ENCODE data around the gene MEI1.

The MEI1 gene

DNA sequence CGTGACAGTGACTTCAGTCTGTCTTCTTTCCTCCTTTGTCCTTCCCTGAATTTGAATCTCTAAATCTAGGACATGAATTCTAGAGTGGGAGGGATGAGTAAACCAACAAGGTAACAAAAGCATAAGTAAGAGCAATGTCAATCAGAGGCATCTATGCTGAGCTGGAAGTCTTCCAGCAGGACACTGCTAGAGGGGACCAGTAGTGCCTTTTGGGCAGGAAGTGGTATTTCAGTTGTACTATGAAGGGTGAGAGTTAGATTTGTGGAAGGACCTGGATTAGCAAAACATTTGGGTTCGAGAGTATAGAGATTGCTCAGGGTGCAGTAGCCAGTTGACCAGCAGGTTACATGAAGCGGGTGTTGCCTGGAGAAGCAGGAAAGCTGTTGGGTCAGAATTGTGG is 40.3 kb downstream of the MEI1 start:
- Histone ChIP-seq H3K27ac (no peak overlapping the region), H3K4me1 (peaks cover 7% of the 10 kb centered on the region; the same call in 1 of the 2 replicates), H4K20me1 (no peaks in the 10 kb centered on the region), H3K9me3 (no peaks in the 10 kb centered on the region), H3K27me3 (no peaks in the 10 kb centered on the region), H3K9ac (no peak overlapping the region), H3K4me3 (no peak overlapping the region), H3K36me3 (no peaks in the 10 kb centered on the region), H3K4me2 (no peak overlapping the region)
- no peak for TF ChIP-seq Cebpa-rat (IDR thresholded peaks at IDR 0.05)

DNA sequence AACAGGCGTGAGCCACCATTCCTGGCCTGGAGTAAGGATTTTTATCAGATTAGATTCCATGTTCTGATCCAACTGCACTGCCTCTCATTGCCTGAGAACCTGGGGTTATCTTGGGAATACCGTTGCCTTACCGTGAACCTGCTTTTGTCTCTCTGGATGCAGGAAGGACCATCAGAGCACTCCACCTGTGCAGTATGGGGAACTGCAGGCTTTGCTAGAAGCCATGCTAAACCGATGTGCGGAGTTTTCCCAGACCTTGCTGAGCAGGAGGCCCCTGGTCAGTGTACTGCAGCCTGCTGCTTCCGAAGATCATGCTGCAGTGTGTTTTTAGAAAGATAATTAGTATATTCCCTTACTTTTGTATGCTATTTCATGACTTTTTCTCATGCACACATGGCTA is 43.6 kb downstream of the MEI1 start:
- no peak overlapping the region for H3K4me2 ChIP-seq
- no peak overlapping the region for H3K4me3 ChIP-seq
- H4K20me1 ChIP-seq = no peaks in the 10 kb centered on the region
- TF ChIP-seq Cebpa-rat (IDR thresholded peaks at IDR 0.05) = no peak
- no peaks in the 10 kb centered on the region for H3K9me3 ChIP-seq
- no peaks in the 10 kb centered on the region for H3K27me3 ChIP-seq
- no peak overlapping the region for H3K27ac ChIP-seq
- peaks cover 18% of the 10 kb centered on the region for H3K4me1 ChIP-seq
- no peaks in the 10 kb centered on the region for H3K36me3 ChIP-seq
- H3K9ac ChIP-seq = no peak overlapping the region

DNA sequence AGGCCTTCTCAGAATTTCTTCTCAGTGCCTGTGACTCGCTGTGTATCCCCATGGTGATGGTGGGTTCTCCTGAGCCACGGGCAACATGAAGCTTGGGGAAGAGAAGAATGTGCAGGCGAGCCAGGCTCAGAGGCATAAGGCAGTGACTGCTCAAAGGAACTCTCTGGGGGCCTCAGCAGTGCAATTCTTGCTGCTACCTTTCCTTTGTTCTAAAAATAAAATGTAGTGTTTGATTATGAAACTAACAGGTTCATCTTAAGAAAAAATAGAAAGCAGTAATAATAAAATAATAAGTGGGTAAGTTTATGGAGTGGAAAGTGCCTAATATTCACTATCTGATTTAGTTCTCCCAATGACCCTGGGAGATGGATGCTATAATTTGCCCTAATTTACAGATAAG is 46.7 kb downstream of the MEI1 start:
- no peak overlapping the region for H3K9ac ChIP-seq
- H3K9me3 ChIP-seq = no peaks in the 10 kb centered on the region
- H3K27ac ChIP-seq = no peak overlapping the region
- peaks cover 11% of the 10 kb centered on the region; the same call in 1 of the 2 replicates for H3K4me1 ChIP-seq
- H3K4me2 ChIP-seq = no peak overlapping the region
- no peaks in the 10 kb centered on the region for H3K27me3 ChIP-seq
- H3K4me3 ChIP-seq = no peak overlapping the region
- H4K20me1 ChIP-seq = no peaks in the 10 kb centered on the region
- no peaks in the 10 kb centered on the region for H3K36me3 ChIP-seq
- TF ChIP-seq Cebpa-rat (IDR thresholded peaks at IDR 0.05) = no peak

DNA sequence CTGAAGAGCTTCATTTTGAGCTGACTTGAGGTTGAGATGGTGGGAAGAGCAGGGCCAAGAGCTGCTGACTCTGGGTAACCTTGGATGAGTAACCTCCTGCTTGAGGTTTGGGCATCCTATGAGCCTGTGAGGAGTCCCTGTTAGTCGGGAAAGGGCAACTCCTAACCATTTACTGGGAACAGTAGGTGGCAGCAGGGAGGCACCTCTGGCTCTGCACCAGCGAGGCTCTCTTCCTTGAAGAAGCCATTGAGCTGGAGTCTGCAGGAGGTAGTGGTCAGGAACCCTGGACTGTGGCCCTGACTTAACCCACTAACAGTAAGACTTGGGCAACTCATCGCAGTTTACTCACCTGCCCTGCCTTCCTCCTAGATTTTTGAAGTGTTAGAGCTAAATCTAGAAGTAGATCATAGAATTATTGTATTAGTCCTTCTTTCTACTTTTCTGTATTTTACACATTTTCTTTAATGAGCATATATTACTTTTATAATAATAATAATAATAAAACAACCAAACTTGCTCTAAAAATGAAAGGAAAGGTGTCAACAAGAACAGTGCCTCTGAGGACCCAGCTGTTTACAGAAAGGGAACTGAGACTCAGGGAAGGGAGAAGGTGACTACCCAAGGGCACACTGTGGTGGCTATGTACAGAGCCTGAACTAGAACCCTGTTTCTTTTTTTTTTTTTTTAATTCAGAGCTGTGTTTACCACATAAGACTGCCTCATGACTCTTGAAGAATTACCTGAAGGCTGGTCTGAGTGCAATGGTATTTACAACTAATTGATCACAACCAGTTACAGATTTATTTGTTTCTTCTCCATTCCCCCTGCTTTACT is 47.5 kb downstream of the MEI1 start:
- H4K20me1 ChIP-seq = no peaks in the 10 kb centered on the region
- H3K9me3 ChIP-seq = no peaks in the 10 kb centered on the region
- H3K27me3 ChIP-seq = no peaks in the 10 kb centered on the region
- H3K36me3 ChIP-seq = no peaks in the 10 kb centered on the region
- H3K4me1 ChIP-seq = peaks cover 11% of the 10 kb centered on the region; the same call in 1 of the 2 replicates
- no peak overlapping the region for H3K4me3 ChIP-seq
- H3K9ac ChIP-seq = no peak overlapping the region
- H3K27ac ChIP-seq = no peak overlapping the region
- TF ChIP-seq Cebpa-rat (IDR thresholded peaks at IDR 0.05) = no peak
- H3K4me2 ChIP-seq = no peak overlapping the region

DNA sequence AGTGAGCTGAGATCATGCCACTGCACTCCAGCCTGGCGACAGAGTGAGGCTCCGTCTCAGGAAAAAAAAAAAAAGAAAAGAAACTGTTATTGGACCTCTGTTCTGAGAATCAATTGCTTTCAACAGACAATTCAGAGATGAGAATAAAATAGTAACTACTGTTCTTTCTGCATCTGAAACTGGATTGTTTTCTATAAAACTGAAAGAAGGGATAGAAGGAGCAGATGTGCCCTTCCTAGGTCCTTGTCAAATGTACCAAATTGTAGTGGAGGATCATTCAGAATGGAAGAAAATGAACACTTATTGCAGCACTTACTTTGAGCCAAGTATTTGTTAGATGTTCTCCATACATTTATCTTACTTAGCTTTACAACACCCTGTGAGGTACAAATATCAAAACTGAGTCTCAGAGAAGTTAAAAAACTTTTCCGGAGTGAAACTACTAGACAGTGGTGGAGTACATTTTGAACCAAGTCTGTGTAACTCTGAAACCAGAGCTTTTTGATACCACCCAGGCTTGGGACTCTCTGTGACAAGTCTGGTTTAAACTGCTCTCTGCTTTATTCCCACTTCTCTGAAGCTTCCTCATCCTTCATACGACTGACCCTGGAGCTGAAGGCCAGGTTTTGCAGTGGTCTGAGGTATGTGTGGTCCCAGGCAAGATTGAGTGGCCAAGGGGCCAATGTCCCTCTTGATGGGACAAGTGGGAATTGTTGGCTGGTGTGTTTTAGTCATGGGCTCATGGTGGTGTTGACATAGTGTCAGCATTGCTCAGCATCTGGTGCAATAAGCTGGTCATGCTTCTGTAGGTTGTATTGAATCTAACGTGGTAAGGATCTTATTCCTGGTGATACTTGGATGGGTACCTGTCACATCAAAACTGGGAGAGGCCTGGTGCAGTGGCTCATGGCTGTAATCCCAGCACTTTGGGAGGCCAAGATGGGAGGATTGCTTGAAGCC is 53.0 kb downstream of the MEI1 start:
- TF ChIP-seq Cebpa-rat (IDR thresholded peaks at IDR 0.05) = no peak
- Histone ChIP-seq H4K20me1 (no peaks in the 10 kb centered on the region), H3K27me3 (no peaks in the 10 kb centered on the region), H3K9me3 (no peaks in the 10 kb centered on the region), H3K4me1 (peaks cover under 1% of the 10 kb centered on the region; the same call in 1 of the 2 replicates), H3K36me3 (no peaks in the 10 kb centered on the region), H3K27ac (no peak overlapping the region), H3K4me3 (no peak overlapping the region), H3K9ac (no peak overlapping the region), H3K4me2 (no peak overlapping the region)

DNA sequence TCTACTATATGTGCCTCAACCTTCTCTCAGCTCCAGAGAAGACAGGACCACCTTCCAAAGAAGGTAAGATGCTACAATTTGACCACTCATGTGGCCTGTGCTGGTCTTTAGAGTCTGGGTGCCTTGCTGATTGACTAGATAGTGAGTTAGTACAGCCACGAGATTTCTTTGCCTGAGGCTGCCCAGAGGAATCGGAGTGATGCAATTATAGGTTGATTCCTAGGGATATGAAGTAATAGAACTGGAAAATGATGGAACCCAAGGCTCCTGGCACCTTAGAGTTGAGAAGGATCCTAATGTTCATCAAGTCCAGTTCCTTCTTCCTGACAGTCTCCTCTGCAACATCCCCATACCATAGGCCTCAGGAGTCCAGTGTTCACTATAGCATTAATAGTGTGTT is 54.7 kb downstream of the MEI1 start:
- H3K27me3 ChIP-seq = no peaks in the 10 kb centered on the region
- no peak overlapping the region for H3K9ac ChIP-seq
- no peak overlapping the region for H3K4me3 ChIP-seq
- no peak overlapping the region for H3K4me2 ChIP-seq
- H3K27ac ChIP-seq = no peak overlapping the region
- no peaks in the 10 kb centered on the region for H3K4me1 ChIP-seq
- H3K36me3 ChIP-seq = no peaks in the 10 kb centered on the region
- no peak for TF ChIP-seq Cebpa-rat (IDR thresholded peaks at IDR 0.05)
- no peaks in the 10 kb centered on the region for H3K9me3 ChIP-seq
- no peaks in the 10 kb centered on the region for H4K20me1 ChIP-seq

DNA sequence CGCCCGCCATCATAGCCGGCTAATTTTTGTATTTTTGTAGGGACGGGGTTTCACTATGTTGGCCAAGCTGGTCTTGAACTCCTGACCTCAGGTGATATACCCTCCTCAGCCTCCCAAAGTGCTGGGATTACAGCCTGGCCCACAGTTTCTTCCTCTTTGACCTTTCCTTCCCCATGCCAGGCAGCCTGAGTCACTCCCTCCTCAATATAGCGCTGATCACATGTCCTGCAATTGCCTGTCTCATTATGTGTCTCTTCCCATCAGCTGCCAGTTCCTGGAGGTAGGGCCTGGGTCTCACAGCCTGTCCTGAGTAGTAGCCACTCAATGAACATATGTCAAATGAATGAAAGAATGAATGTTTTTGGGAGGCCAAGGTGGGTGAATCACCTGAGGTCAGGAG is 58.2 kb downstream of the MEI1 start:
- Histone ChIP-seq H3K27me3 (no peaks in the 10 kb centered on the region), H3K4me1 (no peaks in the 10 kb centered on the region), H3K9ac (no peak overlapping the region), H3K27ac (no peak overlapping the region), H3K36me3 (no peaks in the 10 kb centered on the region), H4K20me1 (no peaks in the 10 kb centered on the region), H3K9me3 (no peaks in the 10 kb centered on the region), H3K4me3 (no peak overlapping the region), H3K4me2 (no peak overlapping the region)
- TF ChIP-seq Cebpa-rat (IDR thresholded peaks at IDR 0.05) = no peak

DNA sequence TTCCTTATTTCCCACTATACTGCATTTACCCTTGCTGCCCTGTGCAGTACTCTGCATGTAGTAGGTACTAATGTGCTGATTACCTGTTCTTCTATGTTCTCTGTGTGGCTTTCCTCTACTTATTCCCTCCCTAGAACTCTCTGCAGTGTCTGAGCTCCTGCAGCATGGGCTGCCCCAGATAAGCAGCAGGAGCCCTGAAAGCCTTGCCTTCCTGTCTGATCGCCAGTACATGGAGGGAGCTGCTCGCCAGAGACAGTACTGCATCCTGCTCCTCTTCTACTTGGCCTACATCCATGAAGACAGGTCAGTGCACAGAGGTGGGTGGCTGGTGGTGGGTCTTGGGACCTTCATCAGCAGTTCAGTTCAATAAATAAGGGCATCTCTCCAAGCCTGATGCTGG is 58.9 kb downstream of the MEI1 start:
- H4K20me1 ChIP-seq = no peaks in the 10 kb centered on the region
- no peaks in the 10 kb centered on the region for H3K27me3 ChIP-seq
- H3K4me1 ChIP-seq = no peaks in the 10 kb centered on the region
- H3K36me3 ChIP-seq = no peaks in the 10 kb centered on the region
- no peak overlapping the region for H3K27ac ChIP-seq
- no peak overlapping the region for H3K9ac ChIP-seq
- H3K9me3 ChIP-seq = no peaks in the 10 kb centered on the region
- H3K4me3 ChIP-seq = no peak overlapping the region
- no peak overlapping the region for H3K4me2 ChIP-seq
- TF ChIP-seq Cebpa-rat (IDR thresholded peaks at IDR 0.05) = no peak

DNA sequence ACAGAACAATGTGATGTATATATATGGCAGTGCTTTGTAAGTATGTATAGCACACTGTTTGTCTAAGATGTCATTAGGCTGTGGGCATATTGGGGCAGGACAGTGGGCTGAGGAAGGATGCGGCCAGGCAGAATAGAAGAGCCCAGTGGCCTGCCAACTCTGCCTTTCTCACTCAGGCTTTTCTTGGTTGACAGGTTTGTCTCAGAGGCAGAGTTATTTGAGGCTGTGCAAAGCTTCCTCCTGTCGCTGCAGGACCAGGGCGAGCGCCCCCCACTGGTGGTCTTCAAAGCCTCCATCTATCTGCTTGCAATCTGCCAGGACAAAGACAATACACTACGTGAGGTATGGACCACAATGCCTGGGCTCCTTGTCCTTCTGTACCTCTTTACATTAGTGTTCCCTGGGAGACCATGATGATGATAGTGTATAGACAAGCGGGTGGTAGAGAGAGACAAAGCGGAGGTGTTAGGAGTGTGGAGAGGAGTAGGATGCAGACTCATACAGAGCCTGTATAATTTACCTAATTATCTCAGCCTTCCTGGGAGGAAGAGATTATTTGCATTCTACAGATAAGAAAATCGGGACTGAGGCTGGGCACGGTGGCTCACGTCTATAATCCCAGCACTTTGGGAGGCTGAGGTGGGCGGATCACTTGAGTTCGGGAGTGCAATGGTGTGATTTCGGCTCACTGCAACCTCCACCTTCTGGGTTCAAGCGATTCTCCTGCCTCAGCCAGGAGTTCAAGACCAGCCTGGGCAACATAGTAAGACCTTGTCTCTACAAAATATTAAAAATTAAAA is 63.9 kb downstream of the MEI1 start:
- no peak overlapping the region for H3K4me3 ChIP-seq
- 0 out of 2 replicates have a peak, but pooled peaks cover 8% of the 10 kb centered on the region for H3K4me1 ChIP-seq
- H4K20me1 ChIP-seq = no peaks in the 10 kb centered on the region
- H3K36me3 ChIP-seq = no peaks in the 10 kb centered on the region
- no peak overlapping the region for H3K4me2 ChIP-seq
- no peak overlapping the region for H3K9ac ChIP-seq
- no peaks in the 10 kb centered on the region for H3K27me3 ChIP-seq
- no peak for TF ChIP-seq Cebpa-rat (IDR thresholded peaks at IDR 0.05)
- H3K9me3 ChIP-seq = no peaks in the 10 kb centered on the region
- no peak overlapping the region for H3K27ac ChIP-seq
